ENCODE measurements around the gene SLC6A3. TPM values are rescaled to one million over a fixed set of nuclear protein-coding genes. Genes with fewer than 3 reads are reported as not detected.

SLC6A3 gene
- total and polyA plus RNA-seq, 2 donors (not counting 3 experiments of a cell fraction or from before 2014, with no cell fraction given), result not detected

- no peak for FAIRE-seq
- no peak overlapping the region for H3K27ac ChIP-seq (ENCODE audit: insufficient read depth, low read depth, low read length)
- no peaks in the 10 kb centered on the region for H4K20me1 ChIP-seq (replicated peaks; ENCODE audit: control insufficient read depth, extremely low read depth, insufficient read depth, low read length)
- H3K9ac ChIP-seq (replicated peaks; ENCODE audit: extremely low read depth, insufficient read depth, low read length), result no peak overlapping the region
- no peak overlapping the region for H3K4me3 ChIP-seq (replicated peaks in 1 of 3; ENCODE audit: insufficient read depth in 1 of 3, low read depth in 1 of 3, low read length in 3 of 3)
- intact Hi-C loops (cut with micrococcal nuclease), result no loop called here
- BruUV-seq (replicated peaks), result no TSS peak
- H3K9me1 ChIP-seq (replicated peaks; ENCODE audit: control insufficient read depth, extremely low read depth, insufficient read depth, low read length), result no peaks in the 10 kb centered on the region
- CTCF ChIA-PET, result interaction anchor here (1.1 kb wide), 1 partner anchor 26 kb away, joined by 4 read pairs; no protein-coding TSS in a partner anchor
- peaks cover 2 to 5% of the 10 kb centered on the region in 2 experiments for H3K27me3 ChIP-seq (ENCODE audit: control insufficient read depth in 2 of 2, insufficient read depth in 2 of 2, low read length in 2 of 2)
- TF ChIP-seq CTCF (IDR thresholded peaks at IDR 0.05; ENCODE audit: extremely low read depth in 1 of 2, insufficient read depth in 1 of 2, low read depth in 1 of 2, low read length in 2 of 2) (no peak), EZH2 (IDR thresholded peaks at IDR 0.05; ENCODE audit: borderline replicate concordance, low read depth, low read length, severe bottlenecking) (no peak), MYC (IDR thresholded peaks at IDR 0.05; ENCODE audit: low read depth, low read length) (no peak)
- H3K4me1 ChIP-seq (ENCODE audit: control insufficient read depth, extremely low read depth, insufficient read depth, low read length), result no peaks in the 10 kb centered on the region
- no peaks in the 10 kb centered on the region for H3K9me3 ChIP-seq (replicated peaks; ENCODE audit: control insufficient read depth, insufficient read depth, low read length)
- no peak overlapping the region for H2AFZ ChIP-seq (ENCODE audit: low read depth, low read length)
- dilution Hi-C loops (cut with MboI; ENCODE audit: extremely low pct_ligation_motif_present, low sequenced_read_pairs), result no loop called here
- POLR2A ChIA-PET, result no interaction called here
- H3K36me3 ChIP-seq (ENCODE audit: control insufficient read depth in 2 of 2, extremely low read depth in 1 of 2, insufficient read depth in 2 of 2, low read length in 2 of 2), result no peaks in the 10 kb centered on the region
- no peaks in the 10 kb centered on the region for H3K79me2 ChIP-seq (ENCODE audit: control insufficient read depth, insufficient read depth, low read length)
- DNase-seq (ENCODE audit: low read depth, low spot score), result no peak
- no peak overlapping the region for H3K4me2 ChIP-seq (ENCODE audit: insufficient read depth, low read length)
These were observed 90.7 kb downstream of the SLC6A3 start for GRCh38 chr5:1354576-1354975.

- H3K9me1 ChIP-seq (replicated peaks; ENCODE audit: control insufficient read depth, extremely low read depth, insufficient read depth, low read length), result no peaks in the 10 kb centered on the region
- no peaks in the 10 kb centered on the region for H3K79me2 ChIP-seq (ENCODE audit: control insufficient read depth, insufficient read depth, low read length)
- H4K20me1 ChIP-seq (replicated peaks; ENCODE audit: control insufficient read depth, extremely low read depth, insufficient read depth, low read length), result no peaks in the 10 kb centered on the region
- no peak for TF ChIP-seq MAX (IDR thresholded peaks at IDR 0.05; ENCODE audit: insufficient read depth, insufficient read length)
- TF ChIP-seq FOS (IDR thresholded peaks at IDR 0.05; ENCODE audit: borderline replicate concordance, insufficient read depth, low read length), result no peak
- TF ChIP-seq GATA2 (IDR thresholded peaks at IDR 0.05; ENCODE audit: insufficient read depth, insufficient read length, low read depth, low read length), result no peak
- TF ChIP-seq POLR2A (IDR thresholded peaks at IDR 0.05; ENCODE audit: low read depth, low read length), result no peak
- no peak for TF ChIP-seq CTCF (IDR thresholded peaks at IDR 0.05; ENCODE audit: extremely low read depth in 1 of 2, insufficient read depth in 1 of 2, low read depth in 1 of 2, low read length in 2 of 2)
- TF ChIP-seq JUN (IDR thresholded peaks at IDR 0.05; ENCODE audit: borderline replicate concordance, insufficient read depth, insufficient read length, low read depth), result no peak
- TF ChIP-seq EZH2 (IDR thresholded peaks at IDR 0.05; ENCODE audit: borderline replicate concordance, low read depth, low read length, severe bottlenecking), result no peak
- no peak for TF ChIP-seq POLR2AphosphoS5 (IDR thresholded peaks at IDR 0.05; ENCODE audit: insufficient read depth, low read depth, low read length)
- TF ChIP-seq MYC (IDR thresholded peaks at IDR 0.05; ENCODE audit: low read depth, low read length), result no peak
- no peak overlapping the region for H3K9ac ChIP-seq (replicated peaks; ENCODE audit: extremely low read depth, insufficient read depth, low read length)
- BruUV-seq (replicated peaks), result no TSS peak
- H3K4me1 ChIP-seq (ENCODE audit: control insufficient read depth, extremely low read depth, insufficient read depth, low read length), result no peaks in the 10 kb centered on the region
- CTCF ChIA-PET, result interaction anchor here (0.6 kb wide), 1 partner anchor 293 kb away, joined by 3 read pairs; no protein-coding TSS in a partner anchor
- no peak overlapping the region for H3K4me3 ChIP-seq (replicated peaks in 1 of 3; ENCODE audit: insufficient read depth in 1 of 3, low read depth in 1 of 3, low read length in 3 of 3)
- no peak for FAIRE-seq
- intact Hi-C loops (cut with micrococcal nuclease), result no loop called here
- POLR2A ChIA-PET, result no interaction called here
- DNase-seq (ENCODE audit: low read depth, low spot score), result no peak
- no peaks in the 10 kb centered on the region for H3K9me3 ChIP-seq (replicated peaks; ENCODE audit: control insufficient read depth, insufficient read depth, low read length)
- H3K36me3 ChIP-seq (ENCODE audit: control insufficient read depth in 2 of 2, extremely low read depth in 1 of 2, insufficient read depth in 2 of 2, low read length in 2 of 2), result no peaks in the 10 kb centered on the region
- H3K4me2 ChIP-seq (ENCODE audit: insufficient read depth, low read length), result no peak overlapping the region
- dilution Hi-C loops (cut with MboI; ENCODE audit: extremely low pct_ligation_motif_present, low sequenced_read_pairs), result no loop called here
- no peak overlapping the region for H3K27ac ChIP-seq (ENCODE audit: insufficient read depth, low read depth, low read length)
- no peak overlapping the region for H2AFZ ChIP-seq (ENCODE audit: low read depth, low read length)
- H3K27me3 ChIP-seq (ENCODE audit: control insufficient read depth in 2 of 2, insufficient read depth in 2 of 2, low read length in 2 of 2), result peaks cover 2 to 5% of the 10 kb centered on the region in 2 experiments
These were observed 92.7 kb downstream of the SLC6A3 start for GRCh38 chr5:1352231-1353219.
